ENCODE results near the gene CLTCL1. TPM values are rescaled to one million over a fixed set of nuclear protein-coding genes. Genes with fewer than 3 reads are reported as not detected.

CLTCL1 gene
- total and polyA plus RNA-seq, 9 of the 15 experiments (the other 6 are each of a cell fraction or from before 2014, with no cell fraction given) = 1.1 to 11.7 (median 5.0) TPM

DNA sequence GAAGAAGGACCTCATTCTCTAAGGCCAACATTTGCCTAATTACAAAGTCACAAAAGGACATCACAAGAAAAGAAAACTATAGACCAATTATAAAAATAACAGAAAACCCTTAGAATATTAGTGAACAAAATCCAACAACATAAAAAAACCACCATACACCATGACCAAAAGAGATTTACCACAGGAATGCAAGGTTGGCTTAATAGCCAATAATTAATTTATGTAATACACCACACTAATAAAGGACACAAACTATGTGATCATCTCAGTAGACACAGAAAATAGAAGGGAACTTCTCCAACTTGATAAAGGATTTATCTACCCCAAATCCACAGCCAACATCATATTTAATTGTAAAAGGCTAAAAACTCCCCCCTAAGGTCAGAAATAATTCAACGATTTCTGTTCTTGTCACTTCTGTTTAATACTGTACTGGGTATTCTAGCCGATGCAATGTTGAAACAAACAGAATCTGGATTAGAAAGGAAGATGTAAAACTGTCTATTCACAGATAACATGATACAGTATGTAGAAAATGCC, 24.9 kb downstream of the CLTCL1 start (continued):
- no peak for TF ChIP-seq ZNF76 (CRISPR knock-in tag; IDR thresholded peaks at IDR 0.05; ENCODE audit: borderline replicate concordance)
- no peak for TF ChIP-seq NBN (IDR thresholded peaks at IDR 0.05; ENCODE audit: low read depth)
- no peak for TF ChIP-seq ZNF24 (IDR thresholded peaks at IDR 0.05)
- TF ChIP-seq ZNF431 (CRISPR knock-in tag; IDR thresholded peaks at IDR 0.05) = no peak
- TF ChIP-seq RBM15 (IDR thresholded peaks at IDR 0.05; ENCODE audit: insufficient read depth, low read length) = no peak
- no peak for TF ChIP-seq ATF7 (IDR thresholded peaks at IDR 0.05)
- peak; percentile 92; the same call in 1 of the 2 replicates for TF ChIP-seq CBX5 (IDR thresholded peaks at IDR 0.05; ENCODE audit: borderline replicate concordance, low read depth)
- 0 out of 2 replicates have a peak, but pooled peaks have one; percentile 30 for TF ChIP-seq ZNF507 (tag; conservative IDR thresholded peaks at IDR 0.05)
- TF ChIP-seq STAG1 (CRISPR knock-in tag; IDR thresholded peaks at IDR 0.05; ENCODE audit: borderline replicate concordance) = no peak
- TF ChIP-seq, protein P1, sequence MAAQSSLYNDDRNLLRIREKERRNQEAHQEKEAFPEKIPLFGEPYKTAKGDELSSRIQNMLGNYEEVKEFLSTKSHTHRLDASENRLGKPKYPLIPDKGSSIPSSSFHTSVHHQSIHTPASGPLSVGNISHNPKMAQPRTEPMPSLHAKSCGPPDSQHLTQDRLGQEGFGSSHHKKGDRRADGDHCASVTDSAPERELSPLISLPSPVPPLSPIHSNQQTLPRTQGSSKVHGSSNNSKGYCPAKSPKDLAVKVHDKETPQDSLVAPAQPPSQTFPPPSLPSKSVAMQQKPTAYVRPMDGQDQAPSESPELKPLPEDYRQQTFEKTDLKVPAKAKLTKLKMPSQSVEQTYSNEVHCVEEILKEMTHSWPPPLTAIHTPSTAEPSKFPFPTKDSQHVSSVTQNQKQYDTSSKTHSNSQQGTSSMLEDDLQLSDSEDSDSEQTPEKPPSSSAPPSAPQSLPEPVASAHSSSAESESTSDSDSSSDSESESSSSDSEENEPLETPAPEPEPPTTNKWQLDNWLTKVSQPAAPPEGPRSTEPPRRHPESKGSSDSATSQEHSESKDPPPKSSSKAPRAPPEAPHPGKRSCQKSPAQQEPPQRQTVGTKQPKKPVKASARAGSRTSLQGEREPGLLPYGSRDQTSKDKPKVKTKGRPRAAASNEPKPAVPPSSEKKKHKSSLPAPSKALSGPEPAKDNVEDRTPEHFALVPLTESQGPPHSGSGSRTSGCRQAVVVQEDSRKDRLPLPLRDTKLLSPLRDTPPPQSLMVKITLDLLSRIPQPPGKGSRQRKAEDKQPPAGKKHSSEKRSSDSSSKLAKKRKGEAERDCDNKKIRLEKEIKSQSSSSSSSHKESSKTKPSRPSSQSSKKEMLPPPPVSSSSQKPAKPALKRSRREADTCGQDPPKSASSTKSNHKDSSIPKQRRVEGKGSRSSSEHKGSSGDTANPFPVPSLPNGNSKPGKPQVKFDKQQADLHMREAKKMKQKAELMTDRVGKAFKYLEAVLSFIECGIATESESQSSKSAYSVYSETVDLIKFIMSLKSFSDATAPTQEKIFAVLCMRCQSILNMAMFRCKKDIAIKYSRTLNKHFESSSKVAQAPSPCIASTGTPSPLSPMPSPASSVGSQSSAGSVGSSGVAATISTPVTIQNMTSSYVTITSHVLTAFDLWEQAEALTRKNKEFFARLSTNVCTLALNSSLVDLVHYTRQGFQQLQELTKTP (IDR thresholded peaks at IDR 0.05; ENCODE audit: low read depth in 1 of 2, partially characterized antibody in 2 of 2) = no peak
- TF ChIP-seq MBD2 (IDR thresholded peaks at IDR 0.05; ENCODE audit: borderline replicate concordance, low read depth) = no peak
- no peak for TF ChIP-seq NFXL1 (CRISPR knock-in tag; IDR thresholded peaks at IDR 0.05)
- TF ChIP-seq, protein P2, sequence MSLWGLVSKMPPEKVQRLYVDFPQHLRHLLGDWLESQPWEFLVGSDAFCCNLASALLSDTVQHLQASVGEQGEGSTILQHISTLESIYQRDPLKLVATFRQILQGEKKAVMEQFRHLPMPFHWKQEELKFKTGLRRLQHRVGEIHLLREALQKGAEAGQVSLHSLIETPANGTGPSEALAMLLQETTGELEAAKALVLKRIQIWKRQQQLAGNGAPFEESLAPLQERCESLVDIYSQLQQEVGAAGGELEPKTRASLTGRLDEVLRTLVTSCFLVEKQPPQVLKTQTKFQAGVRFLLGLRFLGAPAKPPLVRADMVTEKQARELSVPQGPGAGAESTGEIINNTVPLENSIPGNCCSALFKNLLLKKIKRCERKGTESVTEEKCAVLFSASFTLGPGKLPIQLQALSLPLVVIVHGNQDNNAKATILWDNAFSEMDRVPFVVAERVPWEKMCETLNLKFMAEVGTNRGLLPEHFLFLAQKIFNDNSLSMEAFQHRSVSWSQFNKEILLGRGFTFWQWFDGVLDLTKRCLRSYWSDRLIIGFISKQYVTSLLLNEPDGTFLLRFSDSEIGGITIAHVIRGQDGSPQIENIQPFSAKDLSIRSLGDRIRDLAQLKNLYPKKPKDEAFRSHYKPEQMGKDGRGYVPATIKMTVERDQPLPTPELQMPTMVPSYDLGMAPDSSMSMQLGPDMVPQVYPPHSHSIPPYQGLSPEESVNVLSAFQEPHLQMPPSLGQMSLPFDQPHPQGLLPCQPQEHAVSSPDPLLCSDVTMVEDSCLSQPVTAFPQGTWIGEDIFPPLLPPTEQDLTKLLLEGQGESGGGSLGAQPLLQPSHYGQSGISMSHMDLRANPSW (CRISPR knock-in tag; IDR thresholded peaks at IDR 0.05) = no peak
- TF ChIP-seq GTF2F1 (IDR thresholded peaks at IDR 0.05; ENCODE audit: low read depth, low read length) = no peak
- TF ChIP-seq PTBP1 (IDR thresholded peaks at IDR 0.05; ENCODE audit: low read depth, low read length) = no peak
- no peak for TF ChIP-seq CBX2 (IDR thresholded peaks at IDR 0.05; ENCODE audit: insufficient read depth, low read length, poor library complexity, severe bottlenecking)
- TF ChIP-seq ETS2 (tag; IDR thresholded peaks at IDR 0.05; ENCODE audit: borderline replicate concordance, poor library complexity, severe bottlenecking) = no peak
- no peak for TF ChIP-seq ARID2 (IDR thresholded peaks at IDR 0.05)
- peak in 1 of 2 experiments; percentile 37; a peak in 1 of 4 replicates for TF ChIP-seq ARNT (IDR thresholded peaks at IDR 0.05)
- TF ChIP-seq YY1 (IDR thresholded peaks at IDR 0.05; ENCODE audit: borderline replicate concordance in 1 of 3, control insufficient read depth in 1 of 3, extremely low read depth in 1 of 3, insufficient read depth in 3 of 3, insufficient read length in 1 of 3, insufficient replicate concordance in 2 of 3, low read depth in 1 of 3, low read length in 2 of 3) = no peak
- TF ChIP-seq NFIC (IDR thresholded peaks at IDR 0.05) = no peak
- TF ChIP-seq MEIS2 (IDR thresholded peaks at IDR 0.05; ENCODE audit: partially characterized antibody) = no peak
- no peak for TF ChIP-seq BRD4 (IDR thresholded peaks at IDR 0.05)
